H1 (cell line): ENCODE data around the gene TTC33. TPM values are rescaled to one million over a fixed set of nuclear protein-coding genes. Genes with fewer than 3 reads are reported as not detected.

Source experiments
- CTCF ChIA-PET: fragments of 300-600 bp; sonication (Branson Sonifier 250); formaldehyde crosslinking; loops from one replicate; lab custom pipeline; 2021; ENCODE audit not compliant: partially characterized antibody; lab: Charles Lee
- POLR2A ChIA-PET: fragments of 300-600 bp; sonication (Branson Sonifier 250); formaldehyde crosslinking; loops from one replicate; lab custom pipeline; 2021; ENCODE audit warnings: inconsistent platforms; ENCODE audit not compliant: partially characterized antibody; lab: Charles Lee
- DNase-seq, 2 experiments: peaks; one replicate each; pipeline versions ENCODE4 v3.0.0 to v3.0.0-alpha.2; 2010 to 2022; ENCODE audit warnings: low spot score in 2 of 2, low read depth in 1 of 2, mixed read lengths in 1 of 2
- FAIRE-seq: peaks from 2 replicates; lab custom pipeline; 2011; peaks lifted over from hg19 to GRCh38; lab: Jason Lieb, UNC
- H2AFZ ChIP-seq: 2 replicates; pipeline ENCODE4 v1.8.1; 2012; ENCODE audit warnings: low read length, inconsistent platforms
- H2AK5ac ChIP-seq: 2 replicates; pipeline ENCODE4 v1.6.1; 2013; ENCODE audit warnings: low read depth, low read length
- H2BK120ac ChIP-seq: replicated peaks from 2 replicates; pipeline ENCODE3; 2013; ENCODE audit warnings: low read depth, low read length, inconsistent platforms
- H2BK12ac ChIP-seq: 2 replicates; pipeline ENCODE4 v1.6.1; 2013; ENCODE audit warnings: low read depth, low read length
- H2BK15ac ChIP-seq: 2 replicates; pipeline ENCODE4 v1.6.1; 2013; ENCODE audit warnings: low read length
- H2BK20ac ChIP-seq: 2 replicates; pipeline ENCODE4 v1.6.1; 2013; ENCODE audit warnings: low read length
- H2BK5ac ChIP-seq: 2 replicates; pipeline ENCODE4 v1.6.1; 2013; ENCODE audit warnings: low read depth, low read length
- H3K14ac ChIP-seq: 2 replicates; pipeline ENCODE4 v1.6.1; 2013; ENCODE audit warnings: inconsistent platforms; ENCODE audit not compliant: insufficient read length
- H3K18ac ChIP-seq: 2 replicates; pipeline ENCODE4 v1.6.1; 2013; ENCODE audit warnings: low read length; ENCODE audit errors: extremely low read depth
- H3K23ac ChIP-seq: 2 replicates; pipeline ENCODE4 v1.6.1; 2013; ENCODE audit warnings: inconsistent platforms; ENCODE audit not compliant: insufficient read length
- H3K23me2 ChIP-seq: 2 replicates; pipeline ENCODE4 v1.6.1; 2013; ENCODE audit warnings: low read depth, low read length
- H3K27ac ChIP-seq: 2 replicates; pipeline ENCODE4 v1.6.1; 2011; ENCODE audit warnings: low read depth, low read length, inconsistent platforms
- H3K27me3 ChIP-seq, 4 experiments: replicated peaks in 1 of 4; 1 replicate in 1 of 4; 2 replicates in 3 of 4; pipeline versions ENCODE4 v1.6.1 to v1.8.1; 2011 to 2013; ENCODE audit warnings: low read length in 3 of 4, mild to moderate bottlenecking in 3 of 4, inconsistent platforms in 2 of 4, mixed read lengths in 2 of 4, moderate library complexity in 1 of 4; ENCODE audit not compliant: control insufficient read depth in 3 of 4, insufficient read depth in 3 of 4; ENCODE audit errors: extremely low read depth in 1 of 4
- H3K36me3 ChIP-seq, 4 experiments: 2 replicates each; pipeline versions ENCODE4 v1.6.1 to v1.8.1; 2011 to 2013; ENCODE audit warnings: mild to moderate bottlenecking in 4 of 4, low read length in 3 of 4, moderate library complexity in 2 of 4, control low read depth in 1 of 4, inconsistent platforms in 1 of 4; ENCODE audit not compliant: insufficient read depth in 4 of 4, control insufficient read depth in 2 of 4
- H3K4ac ChIP-seq: replicated peaks from 2 replicates; pipeline ENCODE3; 2013; ENCODE audit warnings: low read length, low read depth, mixed read lengths, inconsistent platforms; ENCODE audit not compliant: insufficient read length
- H3K4me1 ChIP-seq, 4 experiments: replicated peaks in 1 of 4; 1 replicate in 1 of 4; 2 replicates in 3 of 4; pipeline versions ENCODE4 v1.6.1 to v1.8.1; 2011 to 2013; ENCODE audit warnings: low read length in 3 of 4, inconsistent platforms in 2 of 4, mixed read lengths in 1 of 4; ENCODE audit not compliant: insufficient read depth in 4 of 4, control insufficient read depth in 3 of 4
- H3K4me2 ChIP-seq, 2 experiments: 2 replicates each; pipeline versions ENCODE4 v1.6.1 to v1.8.1; 2011 to 2013; ENCODE audit warnings: low read depth in 2 of 2, low read length in 2 of 2, control low read depth in 1 of 2, inconsistent platforms in 1 of 2, mild to moderate bottlenecking in 1 of 2; ENCODE audit not compliant: insufficient read depth in 1 of 2
- H3K4me3 ChIP-seq, 4 experiments: fragments of 200-600, 300-600 bp in 1 of 4; sonication (generic), shearing (Covaris generic), sonication (Bioruptor Twin) in 1 of 4; 2 replicates each; pipeline versions ENCODE4 v1.5.1 to v1.8.1; 2011 to 2016; ENCODE audit warnings: low read length in 4 of 4, low read depth in 3 of 4, control low read depth in 2 of 4, inconsistent platforms in 2 of 4, mild to moderate bottlenecking in 2 of 4, mixed read lengths in 1 of 4, moderate library complexity in 1 of 4; ENCODE audit not compliant: insufficient read depth in 2 of 4; ENCODE audit errors: extremely low read depth in 1 of 4
- H3K56ac ChIP-seq: replicated peaks from 2 replicates; pipeline ENCODE3; 2013; ENCODE audit warnings: low read depth, mild to moderate bottlenecking, mixed read lengths, low read length, inconsistent platforms; ENCODE audit not compliant: insufficient read length
- H3K79me1 ChIP-seq: 2 replicates; pipeline ENCODE4 v1.6.1; 2013; ENCODE audit warnings: low read depth, low read length, control low read depth
- H3K79me2 ChIP-seq, 2 experiments: 2 replicates each; pipeline versions ENCODE4 v1.6.1 to v1.8.1; 2012 to 2013; ENCODE audit warnings: low read length in 2 of 2, mild to moderate bottlenecking in 2 of 2, inconsistent platforms in 1 of 2; ENCODE audit not compliant: insufficient read depth in 2 of 2, control insufficient read depth in 1 of 2
- H3K9ac ChIP-seq, 4 experiments: replicated peaks in 1 of 4; 1 replicate in 1 of 4; 2 replicates in 3 of 4; pipeline versions ENCODE4 v1.6.1 to v1.8.1; 2011 to 2013; ENCODE audit warnings: low read depth in 3 of 4, low read length in 3 of 4, control low read depth in 2 of 4, mild to moderate bottlenecking in 2 of 4, moderate library complexity in 2 of 4, inconsistent platforms in 1 of 4; ENCODE audit errors: extremely low read depth in 1 of 4
- H3K9me3 ChIP-seq, 2 experiments: 2 replicates each; pipeline versions ENCODE4 v1.6.1 to v1.8.1; 2012 to 2013; ENCODE audit warnings: mild to moderate bottlenecking in 2 of 2, moderate library complexity in 2 of 2, control low read depth in 1 of 2, inconsistent platforms in 1 of 2, low read depth in 1 of 2, low read length in 1 of 2, mixed read lengths in 1 of 2; ENCODE audit not compliant: insufficient read depth in 2 of 2
- H4K20me1 ChIP-seq, 2 experiments: replicated peaks in 1 of 2; 2 replicates each; pipeline versions ENCODE3 to v1.8.1; 2011 to 2013; ENCODE audit warnings: inconsistent platforms in 2 of 2, low read length in 2 of 2, mild to moderate bottlenecking in 1 of 2; ENCODE audit not compliant: insufficient read depth in 2 of 2, control insufficient read depth in 1 of 2
- H4K5ac ChIP-seq: 2 replicates; pipeline ENCODE4 v1.6.1; 2013; ENCODE audit warnings: low read length, low read depth, mixed read lengths, inconsistent platforms; ENCODE audit not compliant: insufficient read length
- H4K8ac ChIP-seq: 2 replicates; pipeline ENCODE4 v1.8.0; 2013; ENCODE audit warnings: mild to moderate bottlenecking, moderate library complexity, low read length, inconsistent platforms; ENCODE audit not compliant: insufficient read depth; ENCODE audit errors: extremely low read depth
- H4K91ac ChIP-seq: replicated peaks from 2 replicates; pipeline ENCODE3; 2013; ENCODE audit warnings: low read length, mixed read lengths, inconsistent platforms; ENCODE audit not compliant: insufficient read length
- ASH2L ChIP-seq: fragments of 200-600, 300-600 bp; sonication (generic); IDR thresholded peaks from one replicate; pipeline ENCODE4 v1.7.1; 2017; ENCODE audit warnings: low read length
- GABPA ChIP-seq: IDR thresholded peaks from 2 replicates; pipeline ENCODE4 v1.6.1; 2011; ENCODE audit warnings: mild to moderate bottlenecking, low read length, moderate library complexity, borderline replicate concordance; ENCODE audit not compliant: insufficient read depth
- JUND ChIP-seq: IDR thresholded peaks from 2 replicates; pipeline ENCODE4 v1.6.1; 2011; ENCODE audit warnings: mild to moderate bottlenecking, improper control_type of control experiment, low read length
- MAFK ChIP-seq: IDR thresholded peaks from 2 replicates; pipeline ENCODE4 v1.6.1; 2012; ENCODE audit warnings: low read depth, mild to moderate bottlenecking, improper control_type of control experiment, low read length
- POLR2AphosphoS5 ChIP-seq: IDR thresholded peaks from 2 replicates; pipeline ENCODE4 v1.6.1; 2011; ENCODE audit warnings: low read depth, low read length
- SP2 ChIP-seq: IDR thresholded peaks from 2 replicates; pipeline ENCODE4 v1.6.1; 2012; ENCODE audit warnings: mild to moderate bottlenecking, low read length, inconsistent platforms
- SP4 ChIP-seq: IDR thresholded peaks from 2 replicates; pipeline ENCODE4 v1.6.1; 2012; ENCODE audit warnings: low read length, inconsistent platforms
- WGBS, 2 experiments: shearing (Covaris generic) in 1 of 2; methylation state at CpG; one replicate each; pipeline versions ENCODE4 v1.1.6 to v1.1.7; 2013 to 2015; ENCODE audit warnings: low lambda C conversion rate in 2 of 2, mixed read lengths in 2 of 2, inconsistent platforms in 1 of 2, low coverage in 1 of 2, missing lambda C conversion rate in 1 of 2; ENCODE audit not compliant: insufficient replicate concordance in 2 of 2, insufficient coverage in 1 of 2, insufficient read length in 1 of 2; ENCODE audit errors: extremely low coverage in 1 of 2, missing lambda C conversion rate in 1 of 2; 5-methylcytosine and 5-hydroxymethylcytosine counted together
- polyA plus RNA-seq, 7 experiments: library from polyadenylated mRNA; depleted of rRNA in 3 of 7; stranded (reverse) in 5 of 7; unstranded in 2 of 7; fragments of >200 nt in 5 of 7; fragments of 200-250 nt in 2 of 7; gene quantifications; 1 replicate in 5 of 7; 2 replicates in 1 of 7; 4 replicates in 1 of 7; pipeline versions ENCODE4 v1.2.1 to v1.2.3, GENCODE V29; 2011 to 2013; ENCODE audit warnings: missing spikeins in 2 of 7, mixed read lengths in 2 of 7
- total RNA-seq: library from RNA; stranded (reverse); fragmentation: NEBNext Ultra II Directional; extraction: Animal tissue kit (Norgen Biotek cat#: 25700); gene quantifications from 2 replicates; pipeline ENCODE4 v1.2.1, GENCODE V29; 2021

The TTC33 gene
- total and polyA plus RNA-seq, 2 of the 8 experiments (the other 6 are each of a cell fraction or from before 2014, with no cell fraction given) = 1.2 to 12.6 TPM

DNA sequence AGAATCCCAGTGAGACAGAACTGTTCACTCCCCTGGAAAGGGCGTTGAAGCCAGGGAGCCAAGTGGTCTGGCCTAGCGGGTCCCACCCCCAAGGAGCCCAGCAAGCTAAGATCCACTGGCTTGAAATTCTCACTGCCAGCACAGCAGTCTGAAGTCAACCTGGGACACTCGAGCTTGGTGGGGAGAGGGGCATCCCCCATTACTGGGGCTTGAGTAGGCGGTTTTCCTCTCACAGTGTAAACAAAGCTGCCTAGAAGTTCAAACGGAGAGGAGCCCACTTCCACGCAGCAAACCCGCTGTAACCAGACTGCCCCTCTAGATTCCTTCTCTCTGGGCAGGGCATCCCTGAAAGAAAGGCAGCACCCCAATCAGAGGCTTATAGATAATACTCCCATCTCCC, 121.2 kb downstream of the TTC33 start:
- Histone ChIP-seq H4K5ac (no peak overlapping the region), H2BK5ac (no peak overlapping the region), H3K9ac (no peak overlapping the region), H3K56ac (no peak overlapping the region), H3K23me2 (no peaks in the 10 kb centered on the region), H3K18ac (no peak overlapping the region), H3K27ac (no peak overlapping the region), H3K4me3 (no peak overlapping the region), H3K79me1 (no peaks in the 10 kb centered on the region), H3K79me2 (no peaks in the 10 kb centered on the region), H3K4me2 (no peak overlapping the region), H2BK20ac (no peak overlapping the region), H4K20me1 (no peaks in the 10 kb centered on the region), H3K9me3 (no peaks in the 10 kb centered on the region), H3K23ac (no peak overlapping the region), H3K36me3 (no peaks in the 10 kb centered on the region), H4K8ac (no peak overlapping the region), H3K27me3 (no peaks in the 10 kb centered on the region), H2AK5ac (no peak overlapping the region), H2BK120ac (no peak overlapping the region), H3K4ac (no peak overlapping the region), H4K91ac (no peak overlapping the region), H3K14ac (no peak overlapping the region), H2AFZ (no peak overlapping the region), H2BK15ac (no peak overlapping the region), H3K4me1 (no peaks in the 10 kb centered on the region), H2BK12ac (no peak overlapping the region)
- CTCF ChIA-PET = interaction anchor here (1.1 kb wide), 1 partner anchor 40 kb away, joined by 3 read pairs; no protein-coding TSS in a partner anchor
- 83% methylated on average over 7 of the region's 7 CpGs; no CpG with 5 or more reads in 1 of the 2 experiments for WGBS, 2 experiments
- no peak for FAIRE-seq
- POLR2A ChIA-PET = no interaction called here
- no peak for DNase-seq
- TF ChIP-seq POLR2AphosphoS5 = no peak
- TF ChIP-seq SP2 = no peak
- no peak for TF ChIP-seq GABPA
- no peak for TF ChIP-seq JUND
- no peak for TF ChIP-seq SP4
- TF ChIP-seq MAFK = no peak
- no peak for TF ChIP-seq ASH2L
